ENCODE results near the gene NGRN. TPM values are rescaled to one million over a fixed set of nuclear protein-coding genes. Genes with fewer than 3 reads are reported as not detected.

Gene NGRN
- total RNA-seq, 1 experiment from 2014 or later: 114 TPM

GRCh38 chr15:90230071-90230494, 35.4 kb upstream of the NGRN start:
- BruUV-seq (replicated peaks): no TSS peak
- DNase-seq: peak; percentile 40
- H3K9me3 Mint-ChIP-seq (ENCODE audit: low read depth, unreplicated experiment): no peaks in the 10 kb centered on the region
- H3K36me3 Mint-ChIP-seq (ENCODE audit: insufficient read depth, unreplicated experiment): peaks cover 80% of the 10 kb centered on the region
- TF ChIP-seq CTCF (IDR thresholded peaks at IDR 0.05; ENCODE audit: unreplicated experiment): no peak
- peak overlapping the region; percentile 13 for H3K4me3 Mint-ChIP-seq (ENCODE audit: low read depth, unreplicated experiment)
- H3K27me3 Mint-ChIP-seq (ENCODE audit: unreplicated experiment): no peaks in the 10 kb centered on the region
- CTCF ChIA-PET: interaction anchor here (2.1 kb wide), 1 partner anchor 87 kb away, joined by 8 read pairs; no protein-coding TSS in a partner anchor
- H3K27ac Mint-ChIP-seq (ENCODE audit: unreplicated experiment): peak overlapping the region; percentile 78
- peaks cover 27% of the 10 kb centered on the region for H3K4me1 Mint-ChIP-seq (ENCODE audit: low read depth, unreplicated experiment)
- intact Hi-C loops (cut with micrococcal nuclease; ENCODE audit: unreplicated experiment): no loop called here

GRCh38 chr15:90230610-90231009, 34.9 kb upstream of the NGRN start:
- Mint-ChIP-seq H3K4me3 (ENCODE audit: low read depth, unreplicated experiment) (peak overlapping the region; percentile 13), H3K27me3 (ENCODE audit: unreplicated experiment) (no peaks in the 10 kb centered on the region), H3K36me3 (ENCODE audit: insufficient read depth, unreplicated experiment) (peaks cover 80% of the 10 kb centered on the region), H3K4me1 (ENCODE audit: low read depth, unreplicated experiment) (peaks cover 30% of the 10 kb centered on the region), H3K9me3 (ENCODE audit: low read depth, unreplicated experiment) (no peaks in the 10 kb centered on the region), H3K27ac (ENCODE audit: unreplicated experiment) (no peak overlapping the region)
- CTCF ChIA-PET: interaction anchor here (0.5 to 2.1 kb wide), 2 partner anchors 86 to 87 kb away, joined by 7 to 8 read pairs; no protein-coding TSS in a partner anchor
- no peak for TF ChIP-seq CTCF (IDR thresholded peaks at IDR 0.05; ENCODE audit: unreplicated experiment)
- intact Hi-C loops (cut with micrococcal nuclease; ENCODE audit: unreplicated experiment): no loop called here
- no TSS peak for BruUV-seq (replicated peaks)
- DNase-seq: no peak

- peaks cover 30% of the 10 kb centered on the region for H3K4me1 Mint-ChIP-seq (ENCODE audit: low read depth, unreplicated experiment)
- CTCF ChIA-PET: interaction anchor here (0.5 to 3.4 kb wide), 3 partner anchors 10 to 88 kb away, joined by 7 to 28 read pairs (median 8); no protein-coding TSS in a partner anchor
- DNase-seq: no peak
- H3K27me3 Mint-ChIP-seq (ENCODE audit: unreplicated experiment): no peaks in the 10 kb centered on the region
- no peaks in the 10 kb centered on the region for H3K9me3 Mint-ChIP-seq (ENCODE audit: low read depth, unreplicated experiment)
- intact Hi-C loops (cut with micrococcal nuclease; ENCODE audit: unreplicated experiment): loop anchor here (2.0 kb wide), 1 partner anchor 33 kb away; the partner anchor contains the start of gene NGRN
- no peak overlapping the region for H3K27ac Mint-ChIP-seq (ENCODE audit: unreplicated experiment)
- H3K4me3 Mint-ChIP-seq (ENCODE audit: low read depth, unreplicated experiment): peak overlapping the region; percentile 77
- no peak for TF ChIP-seq CTCF (IDR thresholded peaks at IDR 0.05; ENCODE audit: unreplicated experiment)
- no TSS peak for BruUV-seq (replicated peaks)
- peaks cover 86% of the 10 kb centered on the region for H3K36me3 Mint-ChIP-seq (ENCODE audit: insufficient read depth, unreplicated experiment)
Measured at GRCh38 chr15:90231028-90232017, 34.1 kb upstream of the NGRN start.

GRCh38 chr15:90232196-90232595, 33.3 kb upstream of the NGRN start:
- H3K27me3 Mint-ChIP-seq (ENCODE audit: unreplicated experiment): no peaks in the 10 kb centered on the region
- CTCF ChIA-PET: interaction anchor here (2.1 to 3.4 kb wide), 3 partner anchors 11 to 89 kb away, joined by 8 to 28 read pairs (median 14); no protein-coding TSS in a partner anchor
- intact Hi-C loops (cut with micrococcal nuclease; ENCODE audit: unreplicated experiment): loop anchor here (2.0 kb wide), 1 partner anchor 33 kb away; the partner anchor contains the start of gene NGRN
- no peak for DNase-seq
- TF ChIP-seq CTCF (IDR thresholded peaks at IDR 0.05; ENCODE audit: unreplicated experiment): no peak
- no peak overlapping the region for H3K27ac Mint-ChIP-seq (ENCODE audit: unreplicated experiment)
- peak overlapping the region; percentile 77 for H3K4me3 Mint-ChIP-seq (ENCODE audit: low read depth, unreplicated experiment)
- H3K36me3 Mint-ChIP-seq (ENCODE audit: insufficient read depth, unreplicated experiment): peaks cover 88% of the 10 kb centered on the region
- peaks cover 30% of the 10 kb centered on the region for H3K4me1 Mint-ChIP-seq (ENCODE audit: low read depth, unreplicated experiment)
- no peaks in the 10 kb centered on the region for H3K9me3 Mint-ChIP-seq (ENCODE audit: low read depth, unreplicated experiment)
- TSS peak; percentile 57 for BruUV-seq (replicated peaks)

All from Calu3 (cell line).